Thyroid gland (tissue), 4 donors: ENCODE results near the gene CAPN10. TPM values are rescaled to one million over a fixed set of nuclear protein-coding genes. Genes with fewer than 3 reads are reported as not detected.

Source experiments
- DNase-seq, 2 donors: peaks; one replicate each; pipeline ENCODE4 v3.0.0-alpha.2; 2019
- H3K27ac ChIP-seq, 3 donors: fragments of 200-600 bp; sonication (generic); 1 replicate in 2 of 3; 2 replicates in 1 of 3; pipeline ENCODE4 v1.5.1; 2016 to 2019; ENCODE audit warnings: mild to moderate bottlenecking in 1 of 3, moderate library complexity in 1 of 3
- H3K27me3 ChIP-seq: fragments of 200-600 bp; sonication (generic); one replicate; pipeline ENCODE4 v1.5.1; 2019
- H3K36me3 ChIP-seq, 2 donors: fragments of 200-600 bp; sonication (generic); one replicate each; pipeline ENCODE4 v1.5.1; 2016 to 2019
- H3K4me1 ChIP-seq, 2 donors: fragments of 200-600 bp; sonication (generic); one replicate each; pipeline ENCODE4 v1.5.1; 2017 to 2019
- H3K4me3 ChIP-seq, 3 donors: fragments of 200-600 bp; sonication (generic); replicated peaks in 1 of 3; 1 replicate in 2 of 3; 2 replicates in 1 of 3; pipeline ENCODE4 v1.5.1; 2016; ENCODE audit warnings: mild to moderate bottlenecking in 1 of 3
- H3K9me3 ChIP-seq: fragments of 200-600 bp; sonication (generic); one replicate; pipeline ENCODE4 v1.5.1; 2017
- POLR2A ChIP-seq, 2 donors: fragments of 450-650 bp; IDR thresholded peaks; one replicate each; pipeline ENCODE4 v1.6.1; 2017; ENCODE audit warnings: antibody characterized with exemption in 2 of 2, mild to moderate bottlenecking in 2 of 2, moderate library complexity in 1 of 2
- WGBS, 2 donors: methylation state at CpG; one replicate each; pipeline ENCODE4 v1.1.5; 2017; 5-methylcytosine and 5-hydroxymethylcytosine counted together
- intact Hi-C: fragments of 100-400 bp; cut with DNase I; formaldehyde crosslinking; loops from one replicate; pipeline ENCODE4 v1.15.1; 2023
- total RNA-seq, 4 donors: library from RNA; depleted of rRNA; stranded (reverse); fragments of >200 nt; gene quantifications; one replicate each; pipeline ENCODE4 v1.2.3, GENCODE V29; 2016
- TF ChIP-seq, protein P1 (sequence below), 6 experiments: fragments of 200-600 bp in 3 of 6; fragments of 450-650 bp in 3 of 6; sonication (generic) in 3 of 6; IDR thresholded peaks; one replicate each; pipeline ENCODE4 v1.5.1; 2016 to 2019; ENCODE audit warnings: antibody characterized with exemption in 6 of 6, mild to moderate bottlenecking in 2 of 6, inconsistent platforms in 1 of 6, moderate library complexity in 1 of 6

The CAPN10 gene
- total RNA-seq, 4 donors from 2014 or later: 19.3 to 25.3 (median 21.7) TPM

DNA sequence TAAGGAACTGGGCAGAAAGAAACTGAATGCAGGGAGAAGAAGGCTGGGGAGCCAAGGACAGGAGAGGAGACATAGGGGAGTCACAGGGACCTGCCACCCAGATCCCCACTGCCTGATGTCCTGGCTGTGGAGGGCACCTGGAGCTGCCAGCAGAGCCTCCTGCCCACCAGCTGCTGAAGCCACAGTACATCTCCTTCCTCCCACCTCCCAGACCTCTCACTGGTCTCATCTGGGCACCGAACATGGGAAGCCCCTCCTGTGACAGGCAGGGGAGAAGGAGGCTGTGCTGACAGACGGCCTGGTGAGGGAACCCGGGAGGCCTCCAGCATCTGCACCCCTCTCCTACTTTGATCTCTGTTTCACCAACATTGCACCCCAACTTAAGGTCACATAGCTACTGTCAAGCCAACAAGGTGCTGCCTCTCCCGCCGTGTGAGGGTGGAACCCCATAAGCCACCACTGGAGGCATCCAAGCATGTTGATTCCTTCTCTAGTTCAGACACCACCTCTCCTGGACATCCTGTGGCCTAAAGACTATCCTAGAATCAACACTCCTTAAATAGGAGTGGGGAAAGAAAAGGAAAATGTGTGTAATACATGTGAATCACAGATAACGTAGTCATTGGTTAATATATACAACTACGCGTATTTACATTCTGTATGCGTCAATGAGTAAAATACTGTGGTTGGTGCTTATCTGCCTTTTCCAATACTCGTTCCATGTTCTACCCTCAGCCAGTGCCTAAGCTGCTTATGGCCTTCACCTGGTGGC is 21.8 kb upstream of the CAPN10 start:
- no peak for TF ChIP-seq POLR2A (IDR thresholded peaks at IDR 0.05)
- TF ChIP-seq, protein P1, sequence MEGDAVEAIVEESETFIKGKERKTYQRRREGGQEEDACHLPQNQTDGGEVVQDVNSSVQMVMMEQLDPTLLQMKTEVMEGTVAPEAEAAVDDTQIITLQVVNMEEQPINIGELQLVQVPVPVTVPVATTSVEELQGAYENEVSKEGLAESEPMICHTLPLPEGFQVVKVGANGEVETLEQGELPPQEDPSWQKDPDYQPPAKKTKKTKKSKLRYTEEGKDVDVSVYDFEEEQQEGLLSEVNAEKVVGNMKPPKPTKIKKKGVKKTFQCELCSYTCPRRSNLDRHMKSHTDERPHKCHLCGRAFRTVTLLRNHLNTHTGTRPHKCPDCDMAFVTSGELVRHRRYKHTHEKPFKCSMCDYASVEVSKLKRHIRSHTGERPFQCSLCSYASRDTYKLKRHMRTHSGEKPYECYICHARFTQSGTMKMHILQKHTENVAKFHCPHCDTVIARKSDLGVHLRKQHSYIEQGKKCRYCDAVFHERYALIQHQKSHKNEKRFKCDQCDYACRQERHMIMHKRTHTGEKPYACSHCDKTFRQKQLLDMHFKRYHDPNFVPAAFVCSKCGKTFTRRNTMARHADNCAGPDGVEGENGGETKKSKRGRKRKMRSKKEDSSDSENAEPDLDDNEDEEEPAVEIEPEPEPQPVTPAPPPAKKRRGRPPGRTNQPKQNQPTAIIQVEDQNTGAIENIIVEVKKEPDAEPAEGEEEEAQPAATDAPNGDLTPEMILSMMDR (IDR thresholded peaks at IDR 0.05): no peak
- Histone ChIP-seq H3K36me3 (no peaks in the 10 kb centered on the region), H3K4me3 (no peak overlapping the region), H3K27ac (no peak overlapping the region), H3K27me3 (no peaks in the 10 kb centered on the region), H3K9me3 (no peaks in the 10 kb centered on the region), H3K4me1 (peaks cover 36 to 43% of the 10 kb centered on the region in 2 donors)
- 81 to 90% methylated on average over 9 to 10 of the region's 10 CpGs for WGBS, 2 donors
- intact Hi-C loops: loop anchor here (10.0 kb wide), 1 partner anchor 330 kb away; no protein-coding TSS in a partner anchor
- no peak for DNase-seq

DNA sequence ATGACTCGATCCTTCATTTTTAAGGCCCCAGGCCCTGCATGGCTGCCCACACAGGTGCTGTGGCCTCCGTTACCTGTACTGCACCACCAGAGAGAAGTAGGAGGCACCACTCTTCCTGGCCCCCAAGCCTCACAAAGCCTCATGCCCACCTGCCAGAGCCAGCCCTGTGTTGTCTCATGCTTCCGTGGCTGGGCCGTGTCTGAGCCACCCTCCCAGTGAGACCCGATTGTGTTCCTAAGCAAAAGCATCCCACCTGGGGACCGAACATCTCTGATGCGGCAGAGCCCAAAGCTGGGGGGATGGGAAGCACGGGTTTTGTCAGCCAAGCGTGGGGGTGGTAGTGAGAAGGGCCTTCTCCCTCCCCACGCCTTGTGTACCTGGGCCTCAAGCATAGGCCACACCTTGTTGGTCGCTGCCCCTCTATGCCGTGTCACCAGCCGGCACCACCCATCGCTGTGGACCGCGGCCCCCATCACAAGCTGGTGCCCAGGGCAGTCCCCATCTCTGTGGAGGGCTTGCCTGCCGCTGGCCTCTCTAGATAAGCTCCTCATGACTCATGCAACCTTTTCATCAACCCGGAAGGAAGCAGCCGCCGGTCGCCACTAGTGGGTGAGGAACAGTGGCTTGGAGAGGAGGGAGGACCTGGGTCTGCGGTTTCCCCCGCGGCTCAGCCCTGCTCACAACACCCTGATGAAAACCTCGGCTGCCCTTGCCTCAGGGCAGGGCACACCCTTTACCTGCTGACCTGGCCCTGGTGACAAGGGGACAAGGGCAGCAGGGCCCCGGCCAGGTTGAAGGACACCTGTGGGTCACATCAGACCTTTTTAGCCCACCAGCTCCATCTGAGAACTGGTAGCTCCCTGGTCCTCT is 21.0 kb upstream of the CAPN10 start:
- 62 to 71% methylated on average over 14 to 18 of the region's 26 CpGs for WGBS, 2 donors
- intact Hi-C loops: loop anchor here (10.0 kb wide), 1 partner anchor 331 kb away; no protein-coding TSS in a partner anchor
- Histone ChIP-seq H3K4me1 (peaks cover 37 to 51% of the 10 kb centered on the region in 2 donors), H3K4me3 (peak overlapping the region in 1 of 3 donors; percentile 31), H3K36me3 (no peaks in the 10 kb centered on the region), H3K27me3 (no peaks in the 10 kb centered on the region), H3K9me3 (no peaks in the 10 kb centered on the region), H3K27ac (peak overlapping the region; percentile 23 to 61 (median 27))
- TF ChIP-seq POLR2A (IDR thresholded peaks at IDR 0.05): no peak
- TF ChIP-seq, protein P1 (IDR thresholded peaks at IDR 0.05): no peak
- DNase-seq: peak; percentile 51 to 58

DNA sequence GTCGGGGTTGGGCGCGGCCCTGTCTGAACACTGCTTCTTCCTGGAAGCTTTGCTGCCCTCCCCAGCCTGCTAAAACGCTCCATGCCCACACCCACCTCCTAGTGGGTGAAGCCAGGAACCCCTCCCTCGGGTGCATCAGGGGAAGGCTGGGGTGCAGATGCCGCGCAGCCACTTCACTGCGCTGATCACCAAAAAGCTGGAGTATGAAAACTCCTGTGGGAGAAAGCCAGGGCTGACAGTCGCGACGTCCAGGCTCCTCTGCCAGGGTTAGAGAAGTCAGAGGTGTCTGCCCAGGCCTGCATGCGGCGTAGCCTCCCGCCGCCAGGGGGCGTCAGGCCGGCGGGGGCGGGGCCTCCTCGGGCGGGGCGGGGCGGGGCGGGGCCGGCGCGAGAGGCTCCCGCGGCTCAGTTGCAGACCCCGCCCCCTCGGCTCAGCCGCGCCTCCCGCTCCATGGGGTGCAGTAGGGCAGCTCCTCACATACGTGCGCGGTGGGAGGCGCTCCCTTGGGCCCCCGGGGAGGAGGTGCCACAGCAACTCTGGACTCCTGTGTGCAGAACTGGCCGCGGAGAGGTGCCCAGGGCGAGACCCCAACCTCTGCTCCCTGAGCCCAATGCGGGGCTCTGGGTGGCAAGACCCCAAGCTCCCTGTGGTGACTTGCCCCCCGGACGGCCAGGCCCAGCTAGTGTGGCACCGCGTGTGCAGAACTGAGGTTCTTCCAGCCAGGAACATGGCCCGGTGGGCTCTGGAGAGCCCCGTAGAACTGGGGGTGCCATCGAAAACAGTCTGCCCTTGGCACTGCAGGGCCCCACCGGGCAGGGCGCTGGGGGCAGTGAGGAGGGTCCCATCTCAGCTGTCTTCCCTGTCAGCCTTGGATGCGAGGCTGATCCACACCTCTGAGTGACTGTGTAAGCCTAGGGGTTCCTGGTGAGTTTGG is 20.1 kb upstream of the CAPN10 start:
- no peaks in the 10 kb centered on the region for H3K27me3 ChIP-seq
- 10 to 11% methylated on average over 8 to 15 of the region's 53 CpGs for WGBS, 2 donors
- H3K4me3 ChIP-seq: peak overlapping the region in 1 of 3 donors; percentile 31
- H3K9me3 ChIP-seq: no peaks in the 10 kb centered on the region
- peak; percentile 95 to 96 for DNase-seq
- intact Hi-C loops: loop anchor here (10.0 kb wide), 1 partner anchor 332 kb away; no protein-coding TSS in a partner anchor
- no peaks in the 10 kb centered on the region for H3K36me3 ChIP-seq
- TF ChIP-seq POLR2A (IDR thresholded peaks at IDR 0.05): peak in 1 of 2 donors; percentile 59
- TF ChIP-seq, protein P1 (IDR thresholded peaks at IDR 0.05): peak; percentile 45 to 98 (median 64)
- peaks cover 33 to 54% of the 10 kb centered on the region in 2 donors for H3K4me1 ChIP-seq
- peak overlapping the region; percentile 23 to 93 (median 86) for H3K27ac ChIP-seq

DNA sequence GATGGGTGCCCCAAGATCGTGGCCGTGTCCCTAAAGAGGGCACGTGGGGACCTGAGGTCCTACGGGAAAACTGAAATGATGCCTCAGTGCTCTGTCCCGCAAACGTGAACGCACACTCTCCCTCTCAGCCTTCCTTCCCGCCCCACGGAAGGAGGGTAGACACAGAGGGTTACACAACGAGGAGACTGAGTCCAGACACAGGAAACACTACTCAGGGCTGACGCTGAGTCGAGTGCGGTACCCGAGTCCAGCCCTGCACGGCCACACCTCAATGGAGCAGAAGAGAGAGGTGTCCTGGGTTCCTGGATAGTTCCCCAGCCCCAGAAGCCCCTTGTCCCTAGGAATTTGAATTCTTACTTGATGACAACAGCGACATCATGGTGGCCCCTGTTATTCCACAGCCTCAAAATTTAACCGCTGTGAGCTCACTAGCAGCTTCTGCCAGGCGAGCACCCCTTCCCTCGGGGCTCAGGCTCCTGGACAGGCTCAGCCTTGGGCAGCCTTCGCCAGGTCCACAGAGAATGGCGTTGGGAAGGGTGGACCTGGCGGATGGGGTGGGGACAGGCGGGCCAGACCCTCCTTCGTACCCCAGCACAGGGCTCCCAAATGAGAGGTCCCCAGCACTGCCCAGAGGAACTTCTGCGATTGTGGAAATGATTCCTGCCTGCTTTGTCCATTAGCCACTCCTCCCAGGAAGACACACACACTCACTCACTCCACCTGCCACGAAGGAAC is 19.2 kb upstream of the CAPN10 start:
- H3K27ac ChIP-seq: peak overlapping the region; percentile 26 to 93 (median 86)
- no peaks in the 10 kb centered on the region for H3K36me3 ChIP-seq
- TF ChIP-seq, protein P1 (IDR thresholded peaks at IDR 0.05): no peak
- no peak for TF ChIP-seq POLR2A (IDR thresholded peaks at IDR 0.05)
- DNase-seq: no peak
- 37 to 38% methylated on average over 21 to 26 of the region's 26 CpGs for whole genome bisulfite sequencing, 2 donors
- no peaks in the 10 kb centered on the region for H3K27me3 ChIP-seq
- intact Hi-C loops: loop anchor here (10.0 kb wide), 1 partner anchor 333 kb away; no protein-coding TSS in a partner anchor
- peaks cover 30 to 47% of the 10 kb centered on the region in 2 donors for H3K4me1 ChIP-seq
- H3K9me3 ChIP-seq: no peaks in the 10 kb centered on the region
- H3K4me3 ChIP-seq: peak overlapping the region in 2 of 3 donors; percentile 10 to 54
